HepG2 (cell line): ENCODE data around the gene FIGNL1. TPM values are rescaled to one million over a fixed set of nuclear protein-coding genes. Genes with fewer than 3 reads are reported as not detected.

ENCODE experiments used
- PHF8 ChIP-seq: sonication (generic); formaldehyde crosslinking; IDR thresholded peaks from 2 replicates; pipeline ENCODE4 v1.5.0; 2020; ENCODE audit warnings: missing genetic modification reagents
- SALL1 ChIP-seq: sonication (generic); formaldehyde crosslinking; IDR thresholded peaks from 2 replicates; pipeline ENCODE4 v1.8.0; 2022; ENCODE audit warnings: mild to moderate bottlenecking, missing genetic modification reagents
- SAP130 ChIP-seq: IDR thresholded peaks from 2 replicates; pipeline ENCODE4 v1.6.1; 2016; ENCODE audit warnings: low read depth
- SRSF9 ChIP-seq: fragments of 200-400 bp; formaldehyde crosslinking; IDR thresholded peaks from 2 replicates; pipeline ENCODE4 v1.6.1; 2018; ENCODE audit warnings: borderline replicate concordance, mild to moderate bottlenecking, low read depth, low read length; ENCODE audit not compliant: insufficient read depth, poor library complexity, severe bottlenecking
- SSRP1 ChIP-seq: IDR thresholded peaks from 2 replicates; pipeline ENCODE4 v1.6.1; 2016; ENCODE audit warnings: control low read depth
- TAF15 ChIP-seq: fragments of 200-400 bp; formaldehyde crosslinking; IDR thresholded peaks from one replicate; pipeline ENCODE4 v1.6.1; 2018; ENCODE audit warnings: mild to moderate bottlenecking, low read depth, low read length; ENCODE audit not compliant: poor library complexity, severe bottlenecking
- U2AF1 ChIP-seq: fragments of 200-400 bp; formaldehyde crosslinking; optimal IDR thresholded peaks from 2 replicates; pipeline ENCODE3; 2017; ENCODE audit warnings: mild to moderate bottlenecking, low read depth, low read length
- ZFP36L2 ChIP-seq: sonication (generic); formaldehyde crosslinking; IDR thresholded peaks from 2 replicates; pipeline ENCODE4 v1.4.0; 2020; ENCODE audit warnings: missing genetic modification reagents
- ZNF572 ChIP-seq: sonication (generic); formaldehyde crosslinking; IDR thresholded peaks from 2 replicates; pipeline ENCODE4 v1.5.1; 2020; ENCODE audit warnings: mild to moderate bottlenecking, missing genetic modification reagents
- ZNF619 ChIP-seq: sonication (generic); formaldehyde crosslinking; IDR thresholded peaks from 2 replicates; pipeline ENCODE4 v1.4.0; 2020; ENCODE audit warnings: mild to moderate bottlenecking, missing genetic modification reagents
- ZNF746 ChIP-seq: sonication (generic); formaldehyde crosslinking; IDR thresholded peaks from 2 replicates; pipeline ENCODE4 v1.8.0; 2022; ENCODE audit warnings: mild to moderate bottlenecking, missing genetic modification reagents
- ZNF75D ChIP-seq: sonication (generic); formaldehyde crosslinking; IDR thresholded peaks from 2 replicates; pipeline ENCODE4 v1.8.1; 2023; ENCODE audit warnings: missing genetic modification reagents, mild to moderate bottlenecking, borderline replicate concordance
- ZSCAN22 ChIP-seq: sonication (generic); formaldehyde crosslinking; IDR thresholded peaks from 2 replicates; pipeline ENCODE4 v1.4.0; 2020; ENCODE audit warnings: mild to moderate bottlenecking, missing genetic modification reagents
- polyA plus RNA-seq, 8 experiments: library from polyadenylated mRNA; depleted of rRNA in 3 of 8; stranded (reverse) in 7 of 8; unstranded in 1 of 8; fragments of >200 nt; fragmentation: Illumina TruSeq in 4 of 8; extraction: Trizol in 4 of 8; gene quantifications; 2 replicates each; pipeline versions ENCODE4 v1.2.1 to v1.2.3, GENCODE V29; 2011 to 2016; ENCODE audit warnings: low read depth in 4 of 8, missing spikeins in 1 of 8, mixed read lengths in 1 of 8; ENCODE audit not compliant: insufficient read depth in 1 of 8
- total RNA-seq, 5 experiments: library from RNA; depleted of rRNA; stranded (reverse); fragments of >200 nt; fragmentation: Illumina TruSeq; extraction: Trizol; gene quantifications; 2 replicates each; pipeline ENCODE4 v1.2.3, GENCODE V29; 2016; ENCODE audit warnings: low read depth in 1 of 5
- TF ChIP-seq, protein P1 (sequence below): sonication (generic); formaldehyde crosslinking; IDR thresholded peaks from 2 replicates; pipeline ENCODE4 v1.5.0; 2020; ENCODE audit warnings: missing genetic modification reagents
- TF ChIP-seq, protein P2 (sequence below): IDR thresholded peaks from 2 replicates; pipeline ENCODE4 v1.6.1; 2018; ENCODE audit warnings: missing genetic modification reagents
- TF ChIP-seq, protein P3 (sequence below): IDR thresholded peaks from 2 replicates; pipeline ENCODE4 v1.6.1; 2016
- TF ChIP-seq, protein P4 (sequence below): sonication (generic); formaldehyde crosslinking; IDR thresholded peaks from 2 replicates; pipeline ENCODE4 v1.5.0; 2020; ENCODE audit warnings: mild to moderate bottlenecking, missing genetic modification reagents
- TF ChIP-seq, protein P5 (sequence below): fragments of 450-650 bp; IDR thresholded peaks from 2 replicates; pipeline ENCODE4 v1.6.1; 2017; ENCODE audit warnings: mild to moderate bottlenecking
- TF ChIP-seq, protein P6 (sequence below): sonication (generic); formaldehyde crosslinking; IDR thresholded peaks from 2 replicates; pipeline ENCODE4 v1.4.0; 2020; ENCODE audit warnings: mild to moderate bottlenecking, missing genetic modification reagents, borderline replicate concordance

Gene FIGNL1
- total and polyA plus RNA-seq, 2 of the 13 experiments (the other 11 are each of a cell fraction or from before 2014, with no cell fraction given): 4.0 to 20.9 TPM

DNA sequence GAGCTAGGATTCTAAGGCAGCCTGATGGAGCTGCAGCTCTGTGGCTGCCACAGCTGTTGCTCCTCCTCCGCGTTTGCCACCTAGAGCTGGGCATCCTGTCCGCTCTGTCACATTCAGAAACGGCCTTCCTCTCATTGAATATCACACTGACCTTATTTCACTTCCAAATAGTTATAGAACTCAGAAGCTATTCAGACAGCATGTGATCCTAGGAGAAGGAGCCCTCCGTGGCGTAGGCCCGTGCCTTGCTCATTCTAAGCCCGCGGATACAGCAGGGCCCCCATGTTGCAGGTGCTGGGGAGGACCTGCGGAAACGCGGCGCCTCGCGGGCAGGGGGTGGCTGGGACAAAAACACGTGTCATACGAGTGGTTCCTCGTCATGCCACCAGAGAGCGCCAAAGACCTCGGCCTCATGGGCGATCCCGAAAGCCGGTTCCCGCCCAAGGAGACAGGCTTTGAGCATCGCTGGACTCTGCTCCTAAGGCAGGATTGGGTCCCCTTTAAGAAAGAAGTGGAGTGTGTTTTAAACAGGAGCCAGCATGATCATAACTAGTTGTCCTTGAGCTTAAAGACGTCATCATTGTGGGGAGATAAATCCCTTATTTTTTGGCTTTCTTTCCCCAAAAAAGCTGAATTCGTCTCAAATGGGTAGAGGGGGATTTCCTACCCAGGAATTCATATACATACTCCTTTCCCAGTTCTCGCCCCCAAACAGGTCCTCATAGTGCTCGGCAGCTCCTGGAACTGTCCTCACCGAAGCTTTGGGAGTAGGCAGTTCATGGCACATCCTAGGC lies 17.9 kb upstream of the FIGNL1 start (continued):
- TF ChIP-seq, protein P1, sequence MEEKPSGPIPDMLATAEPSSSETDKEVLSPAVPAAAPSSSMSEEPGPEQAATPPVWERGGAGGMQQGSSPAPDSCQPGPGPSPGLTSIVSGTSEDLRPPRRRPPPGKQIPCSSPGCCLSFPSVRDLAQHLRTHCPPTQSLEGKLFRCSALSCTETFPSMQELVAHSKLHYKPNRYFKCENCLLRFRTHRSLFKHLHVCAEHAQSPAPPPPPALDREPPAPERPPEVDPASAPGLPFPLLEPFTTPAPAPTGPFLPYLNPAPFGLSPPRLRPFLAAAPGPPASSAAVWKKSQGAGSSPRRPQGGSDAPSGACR (CRISPR knock-in tag): no peak
- TF ChIP-seq ZSCAN22 (no peak), SAP130 (CRISPR knock-in tag) (peak; percentile 30; the same call in 1 of the 2 replicates), PHF8 (no peak), TAF15 (no peak), SRSF9 (no peak), ZNF619 (CRISPR knock-in tag) (0 out of 2 replicates have a peak, but pooled peaks have one; percentile 52), ZFP36L2 (CRISPR knock-in tag) (no peak), ZNF572 (CRISPR knock-in tag) (no peak), SSRP1 (CRISPR knock-in tag) (no peak), SALL1 (CRISPR knock-in tag) (peak; percentile 77), U2AF1 (no peak), ZNF75D (CRISPR knock-in tag) (no peak), ZNF746 (no peak)
- TF ChIP-seq, protein P2, sequence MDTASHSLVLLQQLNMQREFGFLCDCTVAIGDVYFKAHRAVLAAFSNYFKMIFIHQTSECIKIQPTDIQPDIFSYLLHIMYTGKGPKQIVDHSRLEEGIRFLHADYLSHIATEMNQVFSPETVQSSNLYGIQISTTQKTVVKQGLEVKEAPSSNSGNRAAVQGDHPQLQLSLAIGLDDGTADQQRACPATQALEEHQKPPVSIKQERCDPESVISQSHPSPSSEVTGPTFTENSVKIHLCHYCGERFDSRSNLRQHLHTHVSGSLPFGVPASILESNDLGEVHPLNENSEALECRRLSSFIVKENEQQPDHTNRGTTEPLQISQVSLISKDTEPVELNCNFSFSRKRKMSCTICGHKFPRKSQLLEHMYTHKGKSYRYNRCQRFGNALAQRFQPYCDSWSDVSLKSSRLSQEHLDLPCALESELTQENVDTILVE (CRISPR knock-in tag): 0 out of 2 replicates have a peak, but pooled peaks have one; percentile 40
- TF ChIP-seq, protein P3, sequence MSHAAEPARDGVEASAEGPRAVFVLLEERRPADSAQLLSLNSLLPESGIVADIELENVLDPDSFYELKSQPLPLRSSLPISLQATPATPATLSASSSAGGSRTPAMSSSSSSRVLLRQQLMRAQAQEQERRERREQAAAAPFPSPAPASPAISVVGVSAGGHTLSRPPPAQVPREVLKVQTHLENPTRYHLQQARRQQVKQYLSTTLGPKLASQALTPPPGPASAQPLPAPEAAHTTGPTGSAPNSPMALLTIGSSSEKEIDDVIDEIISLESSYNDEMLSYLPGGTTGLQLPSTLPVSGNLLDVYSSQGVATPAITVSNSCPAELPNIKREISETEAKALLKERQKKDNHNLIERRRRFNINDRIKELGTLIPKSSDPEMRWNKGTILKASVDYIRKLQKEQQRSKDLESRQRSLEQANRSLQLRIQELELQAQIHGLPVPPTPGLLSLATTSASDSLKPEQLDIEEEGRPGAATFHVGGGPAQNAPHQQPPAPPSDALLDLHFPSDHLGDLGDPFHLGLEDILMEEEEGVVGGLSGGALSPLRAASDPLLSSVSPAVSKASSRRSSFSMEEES (CRISPR knock-in tag): 0 out of 2 replicates have a peak, but pooled peaks have one; percentile 41
- TF ChIP-seq, protein P4, sequence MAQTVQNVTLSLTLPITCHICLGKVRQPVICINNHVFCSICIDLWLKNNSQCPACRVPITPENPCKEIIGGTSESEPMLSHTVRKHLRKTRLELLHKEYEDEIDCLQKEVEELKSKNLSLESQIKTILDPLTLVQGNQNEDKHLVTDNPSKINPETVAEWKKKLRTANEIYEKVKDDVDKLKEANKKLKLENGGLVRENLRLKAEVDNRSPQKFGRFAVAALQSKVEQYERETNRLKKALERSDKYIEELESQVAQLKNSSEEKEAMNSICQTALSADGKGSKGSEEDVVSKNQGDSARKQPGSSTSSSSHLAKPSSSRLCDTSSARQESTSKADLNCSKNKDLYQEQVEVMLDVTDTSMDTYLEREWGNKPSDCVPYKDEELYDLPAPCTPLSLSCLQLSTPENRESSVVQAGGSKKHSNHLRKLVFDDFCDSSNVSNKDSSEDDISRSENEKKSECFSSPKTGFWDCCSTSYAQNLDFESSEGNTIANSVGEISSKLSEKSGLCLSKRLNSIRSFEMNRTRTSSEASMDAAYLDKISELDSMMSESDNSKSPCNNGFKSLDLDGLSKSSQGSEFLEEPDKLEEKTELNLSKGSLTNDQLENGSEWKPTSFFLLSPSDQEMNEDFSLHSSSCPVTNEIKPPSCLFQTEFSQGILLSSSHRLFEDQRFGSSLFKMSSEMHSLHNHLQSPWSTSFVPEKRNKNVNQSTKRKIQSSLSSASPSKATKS: no peak
- TF ChIP-seq, protein P5, sequence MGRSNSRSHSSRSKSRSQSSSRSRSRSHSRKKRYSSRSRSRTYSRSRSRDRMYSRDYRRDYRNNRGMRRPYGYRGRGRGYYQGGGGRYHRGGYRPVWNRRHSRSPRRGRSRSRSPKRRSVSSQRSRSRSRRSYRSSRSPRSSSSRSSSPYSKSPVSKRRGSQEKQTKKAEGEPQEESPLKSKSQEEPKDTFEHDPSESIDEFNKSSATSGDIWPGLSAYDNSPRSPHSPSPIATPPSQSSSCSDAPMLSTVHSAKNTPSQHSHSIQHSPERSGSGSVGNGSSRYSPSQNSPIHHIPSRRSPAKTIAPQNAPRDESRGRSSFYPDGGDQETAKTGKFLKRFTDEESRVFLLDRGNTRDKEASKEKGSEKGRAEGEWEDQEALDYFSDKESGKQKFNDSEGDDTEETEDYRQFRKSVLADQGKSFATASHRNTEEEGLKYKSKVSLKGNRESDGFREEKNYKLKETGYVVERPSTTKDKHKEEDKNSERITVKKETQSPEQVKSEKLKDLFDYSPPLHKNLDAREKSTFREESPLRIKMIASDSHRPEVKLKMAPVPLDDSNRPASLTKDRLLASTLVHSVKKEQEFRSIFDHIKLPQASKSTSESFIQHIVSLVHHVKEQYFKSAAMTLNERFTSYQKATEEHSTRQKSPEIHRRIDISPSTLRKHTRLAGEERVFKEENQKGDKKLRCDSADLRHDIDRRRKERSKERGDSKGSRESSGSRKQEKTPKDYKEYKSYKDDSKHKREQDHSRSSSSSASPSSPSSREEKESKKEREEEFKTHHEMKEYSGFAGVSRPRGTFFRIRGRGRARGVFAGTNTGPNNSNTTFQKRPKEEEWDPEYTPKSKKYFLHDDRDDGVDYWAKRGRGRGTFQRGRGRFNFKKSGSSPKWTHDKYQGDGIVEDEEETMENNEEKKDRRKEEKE: no peak
- TF ChIP-seq, protein P6, sequence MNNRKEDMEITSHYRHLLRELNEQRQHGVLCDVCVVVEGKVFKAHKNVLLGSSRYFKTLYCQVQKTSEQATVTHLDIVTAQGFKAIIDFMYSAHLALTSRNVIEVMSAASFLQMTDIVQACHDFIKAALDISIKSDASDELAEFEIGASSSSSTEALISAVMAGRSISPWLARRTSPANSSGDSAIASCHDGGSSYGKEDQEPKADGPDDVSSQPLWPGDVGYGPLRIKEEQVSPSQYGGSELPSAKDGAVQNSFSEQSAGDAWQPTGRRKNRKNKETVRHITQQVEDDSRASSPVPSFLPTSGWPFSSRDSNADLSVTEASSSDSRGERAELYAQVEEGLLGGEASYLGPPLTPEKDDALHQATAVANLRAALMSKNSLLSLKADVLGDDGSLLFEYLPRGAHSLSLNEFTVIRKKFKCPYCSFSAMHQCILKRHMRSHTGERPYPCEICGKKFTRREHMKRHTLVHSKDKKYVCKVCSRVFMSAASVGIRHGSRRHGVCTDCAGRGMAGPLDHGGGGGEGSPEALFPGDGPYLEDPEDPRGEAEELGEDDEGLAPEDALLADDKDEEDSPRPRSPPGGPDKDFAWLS (CRISPR knock-in tag): no peak
